ENCODE results near the gene MYL5. TPM values are rescaled to one million over a fixed set of nuclear protein-coding genes. Genes with fewer than 3 reads are reported as not detected.

MYL5 gene
- total and polyA plus RNA-seq, 11 donors: 1.4 to 12.9 (median 4.4) TPM

- Histone ChIP-seq H3K4me1 (peaks cover 2 to 26% (median 14%) of the 10 kb centered on the region in 12 donors), H3K4me3 (no peak overlapping the region), H3K27ac (no peak overlapping the region), H3K9me3 (no peaks in the 10 kb centered on the region), H3K27me3 (no peaks in the 10 kb centered on the region), H3K36me3 (peaks cover 0 to 12% (median 0%) of the 10 kb centered on the region in 9 donors)
- TF ChIP-seq POLR2A (IDR thresholded peaks at IDR 0.05): no peak
- no peak for TF ChIP-seq CTCF (IDR thresholded peaks at IDR 0.05)
- DNase-seq (no peak), ATAC-seq (no peak)
- 59 to 71% (median 62%) methylated on average over 3 of the region's 3 CpGs for WGBS, 4 donors
- intact Hi-C loops (cut with DNase I): no loop called here
Measured at GRCh38 chr4:712093-712492, 37.8 kb downstream of the MYL5 start.

GRCh38 chr4:712916-713632 is 38.7 kb downstream of the MYL5 start:
- H3K36me3 ChIP-seq: peaks cover 0 to 12% (median 0%) of the 10 kb centered on the region in 9 donors
- no peak for TF ChIP-seq POLR2A (IDR thresholded peaks at IDR 0.05)
- no peak for TF ChIP-seq CTCF (IDR thresholded peaks at IDR 0.05)
- DNase-seq: peak in 1 of 5 donors; percentile 12
- H3K4me3 ChIP-seq: no peak overlapping the region
- intact Hi-C loops (cut with DNase I): no loop called here
- 84 to 98% (median 91%) methylated on average over 9 of the region's 9 CpGs for WGBS, 4 donors
- no peaks in the 10 kb centered on the region for H3K9me3 ChIP-seq
- no peaks in the 10 kb centered on the region for H3K27me3 ChIP-seq
- no peak for ATAC-seq
- H3K4me1 ChIP-seq: peaks cover 0 to 29% (median 14%) of the 10 kb centered on the region in 12 donors
- H3K27ac ChIP-seq: no peak overlapping the region

- no peaks in the 10 kb centered on the region for H3K27me3 ChIP-seq
- no peak overlapping the region for H3K27ac ChIP-seq
- H3K4me3 ChIP-seq: no peak overlapping the region
- TF ChIP-seq POLR2A (IDR thresholded peaks at IDR 0.05) (no peak), CTCF (IDR thresholded peaks at IDR 0.05) (no peak)
- H3K4me1 ChIP-seq: peaks cover 0 to 23% (median 7%) of the 10 kb centered on the region in 12 donors
- intact Hi-C loops (cut with DNase I): no loop called here
- peak in 1 of 4 donors; percentile 8 for ATAC-seq
- H3K9me3 ChIP-seq: no peaks in the 10 kb centered on the region
- peak in 1 of 5 donors; percentile 5 for DNase-seq
- 90 to 92% (median 91%) methylated on average over 14 to 18 of the region's 18 CpGs for WGBS, 4 donors
- H3K36me3 ChIP-seq: peaks cover 0 to 12% (median 0%) of the 10 kb centered on the region in 9 donors
Measured at GRCh38 chr4:714087-714486, 39.7 kb downstream of the MYL5 start.

GRCh38 chr4:717601-718320 is 43.4 kb downstream of the MYL5 start:
- Histone ChIP-seq H3K27ac (no peak overlapping the region), H3K9me3 (no peaks in the 10 kb centered on the region), H3K4me3 (no peak overlapping the region), H3K27me3 (no peaks in the 10 kb centered on the region), H3K36me3 (peaks cover 0 to 10% (median 0%) of the 10 kb centered on the region in 9 donors), H3K4me1 (peaks cover 0 to 35% (median 12%) of the 10 kb centered on the region in 12 donors)
- DNase-seq (peak in 1 of 5 donors; percentile 24), ATAC-seq (peak; percentile 23 to 53 (median 38))
- intact Hi-C loops (cut with DNase I): no loop called here
- TF ChIP-seq POLR2A (IDR thresholded peaks at IDR 0.05) (no peak), CTCF (IDR thresholded peaks at IDR 0.05) (no peak)
- WGBS, 4 donors: 71 to 80% (median 75%) methylated on average over 24 to 34 of the region's 34 CpGs
